ENCODE data around the gene LRRC71. TPM values are rescaled to one million over a fixed set of nuclear protein-coding genes. Genes with fewer than 3 reads are reported as not detected.

The LRRC71 gene
- total and polyA plus RNA-seq, 2 of the 8 experiments (the other 6 are each of a cell fraction or from before 2014, with no cell fraction given), result 0.05 TPM; not detected in 1

GRCh38 chr1:156941675-156942074 lies 21.2 kb downstream of the LRRC71 start:
- FAIRE-seq (no peak), DNase-seq (ENCODE audit: low read depth in 1 of 2, low spot score in 2 of 2) (no peak)
- H3K27ac ChIP-seq (ENCODE audit: low read depth, low read length), result no peak overlapping the region
- no peak overlapping the region for H2BK120ac ChIP-seq (replicated peaks; ENCODE audit: low read depth, low read length)
- H3K36me3 ChIP-seq (ENCODE audit: control insufficient read depth in 2 of 4, insufficient read depth in 4 of 4, low read length in 3 of 4), result peaks cover 39 to 77% (median 54%) of the 10 kb centered on the region in 4 experiments
- no peaks in the 10 kb centered on the region for H3K79me2 ChIP-seq (ENCODE audit: control insufficient read depth in 1 of 2, insufficient read depth in 2 of 2, low read length in 2 of 2)
- H2BK12ac ChIP-seq (ENCODE audit: low read depth, low read length), result no peak overlapping the region
- no peaks in the 10 kb centered on the region for H3K27me3 ChIP-seq (replicated peaks in 1 of 4; ENCODE audit: control insufficient read depth in 3 of 4, extremely low read depth in 1 of 4, insufficient read depth in 3 of 4, low read length in 3 of 4)
- no peak overlapping the region for H4K91ac ChIP-seq (replicated peaks; ENCODE audit: insufficient read length, low read length)
- no peak for TF ChIP-seq HDAC2 (IDR thresholded peaks at IDR 0.05; ENCODE audit: borderline replicate concordance in 1 of 2, low read depth in 2 of 2, low read length in 2 of 2)
- TF ChIP-seq E2F6 (IDR thresholded peaks at IDR 0.05), result no peak
- no peak for TF ChIP-seq RAD21 (IDR thresholded peaks at IDR 0.05 in 1 of 2, conservative IDR thresholded peaks at IDR 0.05 in 1 of 2; ENCODE audit: low read depth in 2 of 2, low read length in 2 of 2)
- no peak for TF ChIP-seq BRCA1 (IDR thresholded peaks at IDR 0.05; ENCODE audit: low read depth, low read length)
- no peak for TF ChIP-seq CEBPB (IDR thresholded peaks at IDR 0.05; ENCODE audit: low read depth, low read length)
- no peak for TF ChIP-seq SIX5 (IDR thresholded peaks at IDR 0.05; ENCODE audit: low read depth, low read length)
- TF ChIP-seq TCF12 (IDR thresholded peaks at IDR 0.05; ENCODE audit: low read depth, low read length), result no peak
- TF ChIP-seq CREB1 (IDR thresholded peaks at IDR 0.05), result no peak
- TF ChIP-seq SP2 (IDR thresholded peaks at IDR 0.05; ENCODE audit: low read length), result no peak
- no peak for TF ChIP-seq KDM1A (IDR thresholded peaks at IDR 0.05; ENCODE audit: borderline replicate concordance, low read length)
- TF ChIP-seq SRF (IDR thresholded peaks at IDR 0.05; ENCODE audit: low read depth, low read length), result no peak
- no peak for TF ChIP-seq CTBP2 (IDR thresholded peaks at IDR 0.05; ENCODE audit: borderline replicate concordance, insufficient read depth, insufficient read length, low read length)
- TF ChIP-seq NANOG (IDR thresholded peaks at IDR 0.05; ENCODE audit: insufficient read depth, low read depth, low read length, poor library complexity, severe bottlenecking), result no peak
- no peak for TF ChIP-seq POU5F1 (IDR thresholded peaks at IDR 0.05; ENCODE audit: low read depth, low read length)
- H2AFZ ChIP-seq (ENCODE audit: low read length), result no peak overlapping the region
- no peak overlapping the region for H4K5ac ChIP-seq (ENCODE audit: insufficient read length, low read depth, low read length)
- H3K9ac ChIP-seq (replicated peaks in 1 of 4; ENCODE audit: extremely low read depth in 1 of 4, low read depth in 3 of 4, low read length in 3 of 4), result no peak overlapping the region
- H2BK15ac ChIP-seq (ENCODE audit: low read length), result no peak overlapping the region
- H2BK5ac ChIP-seq (ENCODE audit: low read depth, low read length), result no peak overlapping the region
- no peak overlapping the region for H3K4ac ChIP-seq (replicated peaks; ENCODE audit: insufficient read length, low read depth, low read length)
- H3K79me1 ChIP-seq (ENCODE audit: low read depth, low read length), result peaks cover 2% of the 10 kb centered on the region
- H3K9me3 ChIP-seq (ENCODE audit: insufficient read depth in 2 of 2, low read depth in 1 of 2, low read length in 1 of 2), result no peaks in the 10 kb centered on the region
- H3K56ac ChIP-seq (replicated peaks; ENCODE audit: insufficient read length, low read depth, low read length), result no peak overlapping the region
- H3K23me2 ChIP-seq (ENCODE audit: low read depth, low read length), result no peaks in the 10 kb centered on the region; the same call in 1 of the 2 replicates
- H3K18ac ChIP-seq (ENCODE audit: extremely low read depth, low read length), result no peak overlapping the region
- H3K4me2 ChIP-seq (ENCODE audit: insufficient read depth in 1 of 2, low read depth in 2 of 2, low read length in 2 of 2), result no peak overlapping the region
- ChIA-PET CTCF (ENCODE audit: partially characterized antibody) (interaction anchor here (1.1 to 2.2 kb wide), 4 partner anchors 12 to 30 kb away, joined by 3 to 9 read pairs (median 4); no protein-coding TSS in a partner anchor), POLR2A (ENCODE audit: partially characterized antibody) (no interaction called here)
- H2AK5ac ChIP-seq (ENCODE audit: low read depth, low read length), result no peak overlapping the region
- WGBS, 2 experiments (ENCODE audit: extremely low coverage in 1 of 2, insufficient coverage in 1 of 2, insufficient read length in 1 of 2, insufficient replicate concordance in 2 of 2, low coverage in 1 of 2, low lambda C conversion rate in 2 of 2, missing lambda C conversion rate in 1 of 2), result 94% methylated on average over 10 of the region's 10 CpGs; no CpG with 5 or more reads in 1 of the 2 experiments
- H3K4me3 ChIP-seq (ENCODE audit: extremely low read depth in 1 of 4, insufficient read depth in 2 of 4, low read depth in 3 of 4, low read length in 4 of 4), result no peak overlapping the region
- H3K4me1 ChIP-seq (replicated peaks in 1 of 4; ENCODE audit: control insufficient read depth in 3 of 4, insufficient read depth in 4 of 4, low read length in 3 of 4), result no peaks in the 10 kb centered on the region
- no peak overlapping the region for H2BK20ac ChIP-seq (ENCODE audit: low read length)
- H3K14ac ChIP-seq (ENCODE audit: insufficient read length), result no peak overlapping the region
- peaks cover 7 to 11% of the 10 kb centered on the region in 2 experiments for H4K20me1 ChIP-seq (replicated peaks in 1 of 2; ENCODE audit: control insufficient read depth in 1 of 2, insufficient read depth in 2 of 2, low read length in 2 of 2)
- no peak overlapping the region for H3K23ac ChIP-seq (ENCODE audit: insufficient read length)
- no peak overlapping the region for H4K8ac ChIP-seq (ENCODE audit: extremely low read depth, insufficient read depth, low read length)
